ENCODE results near the gene BICC1.

DNA sequence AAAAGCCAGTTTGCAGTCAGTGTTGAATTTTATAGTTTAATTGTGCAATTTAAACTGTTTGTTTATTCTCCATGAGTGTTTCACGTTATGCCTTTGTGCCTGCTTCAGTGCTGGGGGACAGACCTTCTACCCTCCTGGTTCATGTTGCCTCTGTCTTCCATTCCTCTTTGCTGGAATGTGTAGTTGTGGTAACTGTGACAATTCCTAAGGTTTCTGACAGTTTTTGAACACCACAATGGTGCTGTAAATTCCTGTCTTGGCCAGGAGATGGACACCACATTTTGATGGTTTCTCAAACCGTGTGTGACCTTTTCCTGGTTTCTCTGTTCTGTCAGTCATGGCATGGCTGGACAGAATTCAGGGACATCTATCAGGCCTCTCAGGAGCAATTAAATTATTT, 201.7 kb downstream of the BICC1 start:
- TF ChIP-seq, protein P1, sequence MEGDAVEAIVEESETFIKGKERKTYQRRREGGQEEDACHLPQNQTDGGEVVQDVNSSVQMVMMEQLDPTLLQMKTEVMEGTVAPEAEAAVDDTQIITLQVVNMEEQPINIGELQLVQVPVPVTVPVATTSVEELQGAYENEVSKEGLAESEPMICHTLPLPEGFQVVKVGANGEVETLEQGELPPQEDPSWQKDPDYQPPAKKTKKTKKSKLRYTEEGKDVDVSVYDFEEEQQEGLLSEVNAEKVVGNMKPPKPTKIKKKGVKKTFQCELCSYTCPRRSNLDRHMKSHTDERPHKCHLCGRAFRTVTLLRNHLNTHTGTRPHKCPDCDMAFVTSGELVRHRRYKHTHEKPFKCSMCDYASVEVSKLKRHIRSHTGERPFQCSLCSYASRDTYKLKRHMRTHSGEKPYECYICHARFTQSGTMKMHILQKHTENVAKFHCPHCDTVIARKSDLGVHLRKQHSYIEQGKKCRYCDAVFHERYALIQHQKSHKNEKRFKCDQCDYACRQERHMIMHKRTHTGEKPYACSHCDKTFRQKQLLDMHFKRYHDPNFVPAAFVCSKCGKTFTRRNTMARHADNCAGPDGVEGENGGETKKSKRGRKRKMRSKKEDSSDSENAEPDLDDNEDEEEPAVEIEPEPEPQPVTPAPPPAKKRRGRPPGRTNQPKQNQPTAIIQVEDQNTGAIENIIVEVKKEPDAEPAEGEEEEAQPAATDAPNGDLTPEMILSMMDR (IDR thresholded peaks at IDR 0.05): no peak
- no peak for TF ChIP-seq POLR2A (IDR thresholded peaks at IDR 0.05)
- TF ChIP-seq POLR2AphosphoS5 (IDR thresholded peaks at IDR 0.05): no peak
- TF ChIP-seq EP300 (IDR thresholded peaks at IDR 0.05): no peak

Measured in upper lobe of left lung (tissue), 4 donors.